ENCODE data around the gene FGA. TPM values are rescaled to one million over a fixed set of nuclear protein-coding genes. Genes with fewer than 3 reads are reported as not detected.

Gene FGA
- total and polyA plus RNA-seq, 2 donors from 2014 or later, result 5.3 to 6.1 TPM

GRCh38 chr4:154566639-154567204, 23.8 kb downstream of the FGA start:
- intact Hi-C loops (cut with DNase I), result no loop called here
- Histone ChIP-seq H3K4me3 (ENCODE audit: low read length in 3 of 3) (peak overlapping the region in 1 of 3 donors; percentile 39), H3K36me3 (ENCODE audit: control insufficient read depth in 2 of 3, insufficient read depth in 3 of 3, low read length in 3 of 3) (no peaks in the 10 kb centered on the region), H3K9me3 (ENCODE audit: control insufficient read depth in 2 of 3, insufficient read depth in 1 of 3, low read length in 3 of 3) (no peaks in the 10 kb centered on the region), H3K4me1 (ENCODE audit: control insufficient read depth in 2 of 3, insufficient read depth in 2 of 3, low read depth in 1 of 3, low read length in 3 of 3) (no peaks in the 10 kb centered on the region), H3K27ac (ENCODE audit: low read depth in 2 of 2, low read length in 2 of 2) (no peak overlapping the region), H3K9ac (ENCODE audit: low read length in 3 of 3) (no peak overlapping the region), H3K27me3 (ENCODE audit: control insufficient read depth, insufficient read depth, low read length) (no peaks in the 10 kb centered on the region)
- TF ChIP-seq, protein P1, sequence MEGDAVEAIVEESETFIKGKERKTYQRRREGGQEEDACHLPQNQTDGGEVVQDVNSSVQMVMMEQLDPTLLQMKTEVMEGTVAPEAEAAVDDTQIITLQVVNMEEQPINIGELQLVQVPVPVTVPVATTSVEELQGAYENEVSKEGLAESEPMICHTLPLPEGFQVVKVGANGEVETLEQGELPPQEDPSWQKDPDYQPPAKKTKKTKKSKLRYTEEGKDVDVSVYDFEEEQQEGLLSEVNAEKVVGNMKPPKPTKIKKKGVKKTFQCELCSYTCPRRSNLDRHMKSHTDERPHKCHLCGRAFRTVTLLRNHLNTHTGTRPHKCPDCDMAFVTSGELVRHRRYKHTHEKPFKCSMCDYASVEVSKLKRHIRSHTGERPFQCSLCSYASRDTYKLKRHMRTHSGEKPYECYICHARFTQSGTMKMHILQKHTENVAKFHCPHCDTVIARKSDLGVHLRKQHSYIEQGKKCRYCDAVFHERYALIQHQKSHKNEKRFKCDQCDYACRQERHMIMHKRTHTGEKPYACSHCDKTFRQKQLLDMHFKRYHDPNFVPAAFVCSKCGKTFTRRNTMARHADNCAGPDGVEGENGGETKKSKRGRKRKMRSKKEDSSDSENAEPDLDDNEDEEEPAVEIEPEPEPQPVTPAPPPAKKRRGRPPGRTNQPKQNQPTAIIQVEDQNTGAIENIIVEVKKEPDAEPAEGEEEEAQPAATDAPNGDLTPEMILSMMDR (IDR thresholded peaks at IDR 0.05; ENCODE audit: borderline replicate concordance, extremely low read depth, insufficient read depth), result no peak
- no peak for FAIRE-seq
- no peak for DNase-seq

GRCh38 chr4:154565704-154566103, 24.8 kb downstream of the FGA start:
- H3K27me3 ChIP-seq (ENCODE audit: control insufficient read depth, insufficient read depth, low read length), result no peaks in the 10 kb centered on the region
- intact Hi-C loops (cut with DNase I), result no loop called here
- FAIRE-seq (no peak), DNase-seq (peak in 1 of 5 donors; percentile 53)
- no peak overlapping the region for H3K27ac ChIP-seq (ENCODE audit: low read depth in 2 of 2, low read length in 2 of 2)
- no peaks in the 10 kb centered on the region for H3K4me1 ChIP-seq (ENCODE audit: control insufficient read depth in 2 of 3, insufficient read depth in 2 of 3, low read depth in 1 of 3, low read length in 3 of 3)
- H3K9ac ChIP-seq (ENCODE audit: low read length in 3 of 3), result no peak overlapping the region
- H3K4me3 ChIP-seq (ENCODE audit: low read length in 3 of 3), result peak overlapping the region in 1 of 3 donors; percentile 43
- TF ChIP-seq, protein P1 (IDR thresholded peaks at IDR 0.05; ENCODE audit: borderline replicate concordance, extremely low read depth, insufficient read depth), result no peak
- H3K36me3 ChIP-seq (ENCODE audit: control insufficient read depth in 2 of 3, insufficient read depth in 3 of 3, low read length in 3 of 3), result no peaks in the 10 kb centered on the region
- no peaks in the 10 kb centered on the region for H3K9me3 ChIP-seq (ENCODE audit: control insufficient read depth in 2 of 3, insufficient read depth in 1 of 3, low read length in 3 of 3)

DNA sequence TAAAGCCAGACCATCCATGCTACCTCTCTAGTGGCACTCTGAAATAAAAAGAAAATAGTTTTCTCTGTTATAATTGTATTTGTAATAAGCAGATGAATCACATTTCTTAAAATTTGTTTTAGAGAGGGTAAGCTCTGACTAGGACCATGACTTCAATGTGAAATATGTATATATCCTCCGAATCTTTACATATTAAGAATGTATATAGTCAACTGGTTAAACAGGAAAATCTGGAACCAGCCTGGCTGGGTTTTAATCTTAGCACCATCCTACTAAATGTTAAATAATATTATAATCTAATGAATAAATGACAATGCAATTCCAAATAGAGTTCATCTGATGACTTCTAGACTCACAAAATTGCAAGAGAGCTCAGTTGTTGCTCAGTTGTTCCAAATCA, 26.2 kb downstream of the FGA start:
- Histone ChIP-seq H3K4me3 (ENCODE audit: low read length in 3 of 3) (peak overlapping the region in 1 of 3 donors; percentile 43), H3K9me3 (ENCODE audit: control insufficient read depth in 2 of 3, insufficient read depth in 1 of 3, low read length in 3 of 3) (no peaks in the 10 kb centered on the region), H3K27ac (ENCODE audit: low read depth in 2 of 2, low read length in 2 of 2) (no peak overlapping the region), H3K27me3 (ENCODE audit: control insufficient read depth, insufficient read depth, low read length) (no peaks in the 10 kb centered on the region), H3K36me3 (ENCODE audit: control insufficient read depth in 2 of 3, insufficient read depth in 3 of 3, low read length in 3 of 3) (no peaks in the 10 kb centered on the region), H3K4me1 (ENCODE audit: control insufficient read depth in 2 of 3, insufficient read depth in 2 of 3, low read depth in 1 of 3, low read length in 3 of 3) (no peaks in the 10 kb centered on the region), H3K9ac (ENCODE audit: low read length in 3 of 3) (no peak overlapping the region)
- FAIRE-seq (no peak), DNase-seq (no peak)
- intact Hi-C loops (cut with DNase I), result no loop called here
- TF ChIP-seq, protein P1 (IDR thresholded peaks at IDR 0.05; ENCODE audit: borderline replicate concordance, extremely low read depth, insufficient read depth), result no peak

Measured in kidney (tissue), 14 donors.